BE2C (cell line): ENCODE measurements around the gene GALNT6. TPM values are rescaled to one million over a fixed set of nuclear protein-coding genes. Genes with fewer than 3 reads are reported as not detected.
A peak's percentile ranks its signal among the peaks of the same experiment; 100 is the strongest.

ENCODE experiments used
- DNase-seq: peaks from one replicate; pipeline ENCODE4 v3.0.0-alpha.2; 2020
- H3K27me3 ChIP-seq: fragments of 250-450 bp; sonication (Bioruptor Pico); 2 replicates; pipeline ENCODE4 v1.5.1; 2020; ENCODE audit warnings: mild to moderate bottlenecking
- H3K36me3 ChIP-seq: fragments of 250-450 bp; sonication (Bioruptor Pico); 2 replicates; pipeline ENCODE4 v1.5.1; 2020; ENCODE audit warnings: mild to moderate bottlenecking
- H3K4me1 ChIP-seq: fragments of 250-450 bp; sonication (Bioruptor Pico); 2 replicates; pipeline ENCODE4 v1.5.1; 2020
- H3K4me3 ChIP-seq: 2 replicates; pipeline ENCODE4 v1.5.1; 2011; ENCODE audit warnings: low read depth, low read length
- H3K9me3 ChIP-seq: fragments of 250-450 bp; sonication (Bioruptor Pico); 2 replicates; pipeline ENCODE4 v1.5.1; 2020
- CTCF ChIP-seq: IDR thresholded peaks from 2 replicates; pipeline ENCODE4 v1.5.1; 2012; ENCODE audit warnings: mild to moderate bottlenecking, low read depth, low read length
- polyA plus RNA-seq: library from polyadenylated mRNA; unstranded; fragments of >200 nt; gene quantifications from one replicate; pipeline ENCODE4 v1.2.1, GENCODE V29; 2012; ENCODE audit warnings: low read depth, missing spikeins; ENCODE audit not compliant: insufficient read length, insufficient read depth

GALNT6 gene
- polyA plus RNA-seq, result 5.9 TPM

DNA sequence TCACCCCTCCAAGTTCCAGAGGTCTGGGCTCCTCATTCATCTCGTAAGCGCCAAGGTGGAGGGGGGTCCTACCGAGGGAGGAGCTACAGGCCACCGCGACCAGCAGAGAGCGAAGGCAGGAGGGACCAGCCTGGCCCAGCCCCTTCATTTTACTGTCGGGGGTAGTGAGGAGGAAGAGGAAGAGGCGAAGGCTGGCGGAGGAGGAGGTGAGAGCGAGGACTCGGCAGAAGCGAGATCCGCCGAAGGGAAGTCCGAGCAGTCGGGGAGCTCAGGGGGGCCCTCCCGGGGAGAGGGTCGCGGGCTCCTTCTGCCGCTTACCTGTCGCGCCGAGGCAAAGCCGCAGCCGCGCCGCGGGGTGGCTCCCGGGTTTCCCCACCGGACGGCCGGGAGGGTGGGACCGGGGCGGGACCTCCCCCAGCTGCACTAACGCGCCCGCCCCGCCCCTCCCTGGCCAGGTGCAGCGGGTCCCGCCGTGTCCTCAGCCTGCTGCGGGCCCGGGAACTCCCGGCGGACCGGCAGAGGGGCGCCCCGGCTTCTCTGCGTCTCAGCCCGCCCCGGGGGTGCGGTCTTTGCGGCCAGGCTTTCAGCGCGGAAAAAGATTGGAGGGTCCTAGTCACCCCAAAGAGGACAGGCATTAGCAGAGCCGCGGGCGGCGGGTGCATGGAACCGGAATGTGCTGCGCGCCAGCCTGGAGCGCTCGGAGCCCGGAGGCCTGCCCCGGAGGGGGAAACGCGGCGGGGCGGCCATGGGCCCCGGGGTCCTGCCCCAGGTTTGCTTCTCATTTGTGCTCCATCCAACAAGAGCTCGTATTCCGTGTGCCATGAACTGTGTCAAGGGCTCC is at the start of gene GALNT6:
Gene GALNT6 (minus strand): TSS at position 124 of the 841 bp plus-strand sequence. CDS start 11,625 bp downstream, outside the sequence.
- peak; percentile 51 for DNase-seq

DNA sequence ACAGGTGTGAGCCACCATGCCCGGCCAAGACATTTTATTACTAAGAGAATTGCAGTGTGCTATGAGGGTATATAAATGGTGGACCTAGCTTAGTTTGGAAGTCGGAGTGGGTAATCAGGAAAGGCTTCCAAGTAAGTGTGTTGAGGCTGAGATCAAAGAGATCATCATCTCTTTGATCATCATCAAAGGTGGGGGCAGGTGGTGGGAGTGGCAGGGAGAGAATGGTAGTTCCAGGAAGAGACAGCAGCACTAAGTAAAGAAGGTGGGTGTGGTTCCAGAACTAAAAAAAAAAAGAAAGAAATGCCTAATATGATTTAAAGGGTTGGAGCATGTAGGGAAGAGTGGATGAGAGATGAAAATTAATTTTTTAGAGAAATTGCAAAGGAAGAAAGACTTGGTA is 48.1 kb upstream of the GALNT6 start:
- TF ChIP-seq CTCF, result no peak
- Histone ChIP-seq H3K36me3 (peaks cover 6% of the 10 kb centered on the region), H3K4me3 (no peak overlapping the region), H3K27me3 (no peaks in the 10 kb centered on the region), H3K4me1 (no peaks in the 10 kb centered on the region), H3K9me3 (no peaks in the 10 kb centered on the region)
- no peak for DNase-seq

More for the DNA sequence above, at the start of gene GALNT6:
- no peaks in the 10 kb centered on the region for H3K36me3 ChIP-seq
- H3K4me1 ChIP-seq, result peaks cover 43% of the 10 kb centered on the region
- no peaks in the 10 kb centered on the region for H3K27me3 ChIP-seq
- peak within 1 kb of the TSS; percentile 73 for H3K4me3 ChIP-seq
- TF ChIP-seq CTCF, result no peak
- no peaks in the 10 kb centered on the region; the same call in 1 of the 2 replicates for H3K9me3 ChIP-seq

- no peaks in the 10 kb centered on the region for H3K27me3 ChIP-seq
- H3K4me1 ChIP-seq, result no peaks in the 10 kb centered on the region
- no peak overlapping the region for H3K4me3 ChIP-seq
- TF ChIP-seq CTCF, result no peak
- no peaks in the 10 kb centered on the region; the same call in 1 of the 2 replicates for H3K36me3 ChIP-seq
- no peaks in the 10 kb centered on the region for H3K9me3 ChIP-seq
- DNase-seq, result no peak
Observed at GRCh38 chr12:51437431-51437830, 46.2 kb upstream of the GALNT6 start.

DNA sequence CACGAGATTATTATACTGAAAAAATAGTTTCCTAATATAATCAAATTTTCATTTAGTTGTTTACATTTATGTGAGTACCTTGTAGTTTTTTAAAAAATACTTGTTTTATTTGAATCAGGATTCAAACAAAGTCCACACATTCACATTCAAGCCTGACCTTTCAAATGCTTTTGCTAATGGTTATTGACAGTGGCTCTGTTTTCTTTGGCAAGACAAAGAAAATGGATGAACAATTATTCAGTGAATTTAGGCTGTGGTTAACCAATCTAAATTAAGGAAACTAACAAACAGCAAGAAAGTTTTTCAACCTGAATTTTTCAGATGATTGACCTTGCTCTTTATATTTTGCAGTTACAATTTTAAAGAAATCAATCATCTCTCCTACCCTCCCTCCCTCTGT is 43.1 kb upstream of the GALNT6 start:
- H3K36me3 ChIP-seq, result peaks cover 9% of the 10 kb centered on the region; the same call in 1 of the 2 replicates
- DNase-seq, result no peak
- TF ChIP-seq CTCF, result no peak

GRCh38 chr12:51432921-51433320 is 41.7 kb upstream of the GALNT6 start:
- TF ChIP-seq CTCF, result no peak
- Histone ChIP-seq H3K9me3 (no peaks in the 10 kb centered on the region), H3K4me3 (no peak overlapping the region), H3K36me3 (peaks cover 9% of the 10 kb centered on the region; the same call in 1 of the 2 replicates), H3K27me3 (no peaks in the 10 kb centered on the region), H3K4me1 (peaks cover 4% of the 10 kb centered on the region; the same call in 1 of the 2 replicates)
- DNase-seq, result no peak

More for the DNA sequence above, 43.1 kb upstream of the GALNT6 start:
- Histone ChIP-seq H3K9me3 (no peaks in the 10 kb centered on the region), H3K4me3 (no peak overlapping the region), H3K27me3 (no peaks in the 10 kb centered on the region), H3K4me1 (0 out of 2 replicates have a peak, but pooled peaks cover 4% of the 10 kb centered on the region)
